HUES48 (cell line): ENCODE data around the gene PKIG.

Source experiments
- H3K27ac ChIP-seq: one replicate; pipeline ENCODE4 v1.7.0; 2013; ENCODE audit warnings: low read depth, low read length, inconsistent platforms
- H3K27me3 ChIP-seq: 2 replicates; pipeline ENCODE4 v1.6.1; 2013; ENCODE audit warnings: mild to moderate bottlenecking, low read length; ENCODE audit not compliant: control insufficient read depth, insufficient read depth
- H3K36me3 ChIP-seq: 2 replicates; pipeline ENCODE4 v1.6.1; 2013; ENCODE audit warnings: low read length; ENCODE audit not compliant: control insufficient read depth, insufficient read depth
- H3K4me1 ChIP-seq: 2 replicates; pipeline ENCODE4 v1.6.1; 2013; ENCODE audit warnings: mild to moderate bottlenecking, low read length; ENCODE audit not compliant: control insufficient read depth, insufficient read depth
- H3K4me3 ChIP-seq: 2 replicates; pipeline ENCODE4 v1.5.1; 2013; ENCODE audit warnings: mild to moderate bottlenecking, low read depth, low read length
- H3K9ac ChIP-seq: 2 replicates; pipeline ENCODE4 v1.6.1; 2013; ENCODE audit warnings: mild to moderate bottlenecking, low read depth, low read length, moderate library complexity
- H3K9me3 ChIP-seq: 2 replicates; pipeline ENCODE4 v1.6.1; 2013; ENCODE audit warnings: low read length; ENCODE audit not compliant: control insufficient read depth, insufficient read depth

PKIG gene

DNA sequence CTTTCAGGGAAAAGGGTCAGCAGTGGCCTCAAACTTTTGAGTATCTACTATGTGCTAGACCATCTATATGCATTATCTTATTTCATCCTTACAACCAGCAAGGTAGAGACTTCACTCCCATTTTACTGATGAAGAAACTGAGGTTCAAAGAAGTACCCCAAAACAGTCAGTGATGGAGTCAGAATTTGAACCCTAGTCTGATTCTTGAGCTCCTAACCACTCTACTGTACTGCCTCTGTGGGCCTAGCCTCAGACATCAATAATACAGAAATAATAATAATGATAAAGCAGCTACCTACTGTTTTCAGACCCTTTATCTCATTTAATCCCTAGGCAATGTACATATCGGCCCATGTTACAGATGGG, 60.8 kb downstream of the PKIG start:
- Histone ChIP-seq H3K4me3 (no peak overlapping the region), H3K9ac (no peak overlapping the region), H3K27ac (peak overlapping the region; percentile 89)

DNA sequence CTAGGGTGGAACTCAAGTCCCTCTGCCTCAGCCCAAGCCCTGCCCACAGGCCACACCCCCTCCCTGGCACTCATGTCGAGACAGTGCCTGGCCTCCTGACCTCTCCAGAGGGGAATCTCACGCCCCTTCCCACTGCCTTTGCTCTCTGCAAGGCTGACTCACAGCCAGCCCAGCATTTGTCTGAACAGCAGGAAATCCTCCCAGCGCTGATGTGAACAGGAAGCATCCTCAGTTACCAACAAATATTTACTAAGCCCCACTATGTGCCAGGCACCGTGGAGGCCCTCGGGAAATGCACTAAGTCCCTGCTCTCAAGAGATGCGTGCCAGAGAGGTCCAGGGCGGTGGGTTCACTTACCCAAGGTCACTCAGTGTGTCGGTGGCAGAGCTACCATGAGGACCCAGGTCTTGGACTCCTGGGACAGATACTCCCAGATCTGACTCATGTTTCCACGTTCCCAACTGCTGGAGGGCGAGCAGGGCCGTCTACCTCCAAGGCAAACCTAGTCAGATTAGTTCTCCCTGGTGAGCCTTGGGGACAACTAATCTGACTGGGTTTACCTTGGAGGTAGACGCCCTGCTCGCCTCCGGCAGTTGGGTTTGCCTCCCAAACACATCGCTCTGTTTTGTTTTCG, 61.3 kb downstream of the PKIG start:
- Histone ChIP-seq H3K9me3 (no peaks in the 10 kb centered on the region), H3K36me3 (no peaks in the 10 kb centered on the region), H3K27ac (peak overlapping the region; percentile 89), H3K4me1 (peaks cover 30% of the 10 kb centered on the region), H3K9ac (no peak overlapping the region), H3K27me3 (no peaks in the 10 kb centered on the region), H3K4me3 (no peak overlapping the region)

More for the DNA sequence above, 60.8 kb downstream of the PKIG start:
- H3K4me1 ChIP-seq = peaks cover 24% of the 10 kb centered on the region
- no peaks in the 10 kb centered on the region for H3K9me3 ChIP-seq
- H3K27me3 ChIP-seq = no peaks in the 10 kb centered on the region
- H3K36me3 ChIP-seq = no peaks in the 10 kb centered on the region

DNA sequence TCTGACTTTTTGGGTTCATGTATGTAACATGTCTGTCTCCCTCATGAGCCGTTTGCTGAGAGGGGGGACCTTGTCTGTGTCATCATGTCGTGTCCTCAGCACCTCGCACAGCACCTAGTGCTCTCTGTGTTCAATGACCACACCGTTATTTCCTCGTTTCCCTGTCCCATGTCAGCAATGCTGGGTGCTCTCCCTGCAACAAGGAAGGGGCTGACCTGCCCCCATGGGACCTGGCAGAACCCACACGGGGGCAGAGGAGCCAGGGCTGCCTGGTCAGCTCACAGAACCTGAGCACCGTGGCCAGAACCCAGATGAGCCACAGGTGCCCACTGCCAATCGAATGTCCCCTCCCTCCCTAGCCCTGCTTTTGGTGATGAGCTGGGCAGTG, 61.8 kb downstream of the PKIG start:
- Histone ChIP-seq H3K9ac (no peak overlapping the region), H3K36me3 (no peaks in the 10 kb centered on the region), H3K9me3 (no peaks in the 10 kb centered on the region), H3K4me1 (peaks cover 32% of the 10 kb centered on the region), H3K4me3 (no peak overlapping the region), H3K27ac (peak overlapping the region; percentile 89), H3K27me3 (no peaks in the 10 kb centered on the region)

DNA sequence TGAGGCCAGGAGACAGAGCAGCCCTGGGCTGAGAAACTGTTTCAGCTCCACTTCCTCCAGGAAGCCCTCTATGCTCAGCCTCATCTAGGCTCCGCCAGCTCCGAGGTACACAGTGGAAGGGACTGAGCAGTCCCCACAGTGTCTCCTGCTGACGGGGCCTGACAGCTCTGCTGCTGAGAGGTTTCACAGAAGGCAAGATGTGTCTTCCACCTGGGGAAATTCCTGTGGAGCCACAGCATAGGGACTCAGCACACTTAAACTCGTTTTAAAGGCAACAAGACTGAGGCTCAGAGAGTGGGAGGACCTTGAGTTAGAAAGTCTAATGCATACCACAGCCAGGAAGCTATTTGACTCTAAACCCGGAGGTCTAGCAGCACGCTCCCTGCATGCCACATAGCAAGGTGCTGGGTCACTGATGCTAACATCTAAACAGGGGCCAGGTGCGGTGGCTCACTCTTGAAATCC, 62.3 kb downstream of the PKIG start:
- no peak overlapping the region for H3K4me3 ChIP-seq
- H3K9ac ChIP-seq = no peak overlapping the region
- H3K27me3 ChIP-seq = no peaks in the 10 kb centered on the region
- H3K4me1 ChIP-seq = peaks cover 32% of the 10 kb centered on the region
- H3K36me3 ChIP-seq = no peaks in the 10 kb centered on the region
- no peaks in the 10 kb centered on the region for H3K9me3 ChIP-seq
- H3K27ac ChIP-seq = peak overlapping the region; percentile 89

DNA sequence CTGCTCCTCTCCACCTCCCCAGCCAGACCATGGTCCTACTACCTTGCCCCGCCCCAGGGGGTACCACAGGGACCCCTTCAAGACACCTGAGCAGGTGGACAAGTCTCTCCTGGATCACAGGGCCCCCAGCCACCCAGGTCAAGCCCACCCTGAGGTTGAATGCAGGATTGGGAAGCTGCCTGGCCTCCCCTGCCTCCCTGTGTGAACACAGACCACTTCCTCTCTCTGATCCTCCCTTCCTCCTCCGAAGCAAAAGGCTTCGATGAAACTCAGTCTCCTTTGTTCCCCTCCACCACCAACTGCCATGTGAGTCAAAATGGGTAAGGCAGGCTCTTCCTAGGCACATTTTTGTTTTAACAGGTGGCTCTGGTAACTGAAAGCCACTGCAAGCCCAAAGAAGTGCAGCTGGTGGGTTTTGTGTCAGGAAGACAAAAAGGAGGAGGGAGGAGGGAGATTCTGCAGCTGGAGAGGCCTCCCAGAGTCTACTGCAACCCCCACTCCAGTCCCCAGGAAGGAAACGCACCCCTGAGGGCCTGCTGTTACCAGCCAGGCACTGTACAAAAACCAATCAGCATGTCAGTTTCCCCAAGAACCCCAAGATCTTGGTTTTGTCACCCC, 63.8 kb downstream of the PKIG start:
- H3K27ac ChIP-seq = peak overlapping the region; percentile 31
- no peaks in the 10 kb centered on the region for H3K9me3 ChIP-seq
- peaks cover 6% of the 10 kb centered on the region for H3K27me3 ChIP-seq
- H3K9ac ChIP-seq = no peak overlapping the region
- H3K4me1 ChIP-seq = peaks cover 32% of the 10 kb centered on the region
- H3K36me3 ChIP-seq = no peaks in the 10 kb centered on the region
- H3K4me3 ChIP-seq = no peak overlapping the region

DNA sequence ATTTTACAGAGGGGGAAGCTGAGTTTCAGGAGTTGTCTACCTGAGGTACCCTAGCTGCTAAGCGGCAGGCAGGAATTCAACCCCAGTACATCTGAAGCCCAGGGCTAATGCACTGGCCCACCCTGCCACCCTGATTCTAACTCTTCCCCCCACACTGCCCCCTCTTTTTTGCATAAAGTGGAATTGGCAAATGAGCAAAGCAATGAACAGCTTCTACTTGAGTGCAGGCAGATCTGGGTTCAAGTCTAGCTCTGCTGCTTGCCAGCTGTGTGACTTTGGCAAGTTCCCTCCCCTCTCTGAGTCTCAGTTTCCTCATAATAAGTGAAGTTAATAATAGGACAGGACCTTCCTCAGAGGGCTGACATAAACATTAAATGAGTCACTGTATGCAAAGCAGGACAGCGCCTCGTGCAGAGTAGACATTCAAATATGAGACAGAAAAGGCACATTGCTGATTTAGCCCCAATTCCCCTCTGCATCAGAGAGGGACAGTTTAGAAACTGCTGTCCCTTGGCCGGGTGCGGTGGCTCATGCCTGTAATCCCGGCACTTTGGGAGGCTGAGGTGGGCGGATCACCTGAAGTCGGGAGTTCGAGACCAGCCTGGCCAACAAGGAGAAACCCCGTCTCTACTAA, 64.4 kb downstream of the PKIG start:
- no peaks in the 10 kb centered on the region for H3K36me3 ChIP-seq
- H3K4me1 ChIP-seq = peaks cover 32% of the 10 kb centered on the region
- no peak overlapping the region for H3K9ac ChIP-seq
- H3K27me3 ChIP-seq = peaks cover 8% of the 10 kb centered on the region
- H3K9me3 ChIP-seq = no peaks in the 10 kb centered on the region
- no peak overlapping the region for H3K27ac ChIP-seq
- no peak overlapping the region for H3K4me3 ChIP-seq

DNA sequence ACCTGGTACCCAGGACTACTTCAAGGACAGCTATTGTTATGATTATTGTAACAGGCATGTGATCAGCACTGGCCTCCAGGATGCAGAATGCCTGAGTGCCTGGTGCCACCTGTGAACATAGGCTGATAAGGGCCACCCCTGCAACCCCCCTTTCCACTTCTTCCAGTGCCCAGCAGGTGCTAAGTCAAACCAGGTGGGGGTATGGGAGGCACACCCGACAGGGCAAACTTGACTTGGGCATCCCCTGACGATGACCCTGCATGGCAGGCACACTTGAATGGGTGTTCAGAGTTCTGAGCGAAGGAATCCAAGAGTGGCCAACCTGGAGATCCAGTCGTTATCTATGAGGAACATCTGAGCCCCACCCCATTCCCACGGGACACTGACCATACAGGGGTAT, 65.7 kb downstream of the PKIG start:
- Histone ChIP-seq H3K4me3 (no peak overlapping the region), H3K9me3 (no peaks in the 10 kb centered on the region), H3K4me1 (peaks cover 23% of the 10 kb centered on the region), H3K36me3 (no peaks in the 10 kb centered on the region), H3K9ac (no peak overlapping the region), H3K27me3 (peaks cover 19% of the 10 kb centered on the region), H3K27ac (no peak overlapping the region)

DNA sequence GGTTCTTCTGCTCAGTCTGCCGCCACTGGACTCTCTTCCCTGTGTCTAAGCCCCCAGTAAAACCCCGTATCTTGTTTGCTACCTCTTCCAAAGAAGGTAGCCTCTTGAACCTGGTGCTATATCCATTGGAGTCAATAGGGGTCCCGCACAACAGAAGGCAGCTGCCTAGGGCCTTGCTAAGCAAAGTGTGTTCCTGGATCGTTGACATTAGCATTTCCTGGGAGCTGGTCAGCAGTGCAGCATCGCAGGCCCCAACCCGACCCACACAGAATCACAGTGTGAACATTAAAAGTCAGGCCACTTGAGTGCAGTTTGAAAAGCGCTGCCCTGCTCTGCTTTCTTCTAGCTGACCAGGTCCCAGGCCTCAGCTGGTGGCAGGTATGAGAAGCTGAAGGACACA, 66.2 kb downstream of the PKIG start:
- H3K9ac ChIP-seq = no peak overlapping the region
- no peaks in the 10 kb centered on the region for H3K36me3 ChIP-seq
- peaks cover 18% of the 10 kb centered on the region for H3K4me1 ChIP-seq
- H3K9me3 ChIP-seq = no peaks in the 10 kb centered on the region
- peaks cover 24% of the 10 kb centered on the region for H3K27me3 ChIP-seq
- no peak overlapping the region for H3K27ac ChIP-seq
- no peak overlapping the region for H3K4me3 ChIP-seq

DNA sequence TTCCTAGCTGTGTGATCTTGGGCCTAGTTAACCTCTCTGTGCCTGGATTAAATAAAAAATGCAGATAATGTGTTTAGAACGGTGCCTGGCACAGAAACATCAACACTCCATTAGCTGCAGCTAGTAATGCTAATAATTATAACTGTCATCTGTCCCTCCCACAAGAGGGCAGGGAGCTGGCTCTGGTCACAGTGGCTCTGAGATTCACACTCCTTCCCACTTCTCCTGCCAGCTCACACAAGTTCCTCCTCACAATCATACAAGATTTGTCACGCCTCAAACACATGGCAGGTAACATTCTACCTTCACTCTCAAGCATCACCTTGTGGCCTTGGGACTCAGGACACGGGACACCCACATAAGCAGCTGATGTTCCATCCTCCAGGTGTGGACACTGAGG, 66.7 kb downstream of the PKIG start:
- peaks cover 15% of the 10 kb centered on the region for H3K4me1 ChIP-seq
- H3K9me3 ChIP-seq = no peaks in the 10 kb centered on the region
- no peak overlapping the region for H3K4me3 ChIP-seq
- peaks cover 26% of the 10 kb centered on the region for H3K27me3 ChIP-seq
- H3K27ac ChIP-seq = no peak overlapping the region
- no peak overlapping the region for H3K9ac ChIP-seq
- no peaks in the 10 kb centered on the region for H3K36me3 ChIP-seq

DNA sequence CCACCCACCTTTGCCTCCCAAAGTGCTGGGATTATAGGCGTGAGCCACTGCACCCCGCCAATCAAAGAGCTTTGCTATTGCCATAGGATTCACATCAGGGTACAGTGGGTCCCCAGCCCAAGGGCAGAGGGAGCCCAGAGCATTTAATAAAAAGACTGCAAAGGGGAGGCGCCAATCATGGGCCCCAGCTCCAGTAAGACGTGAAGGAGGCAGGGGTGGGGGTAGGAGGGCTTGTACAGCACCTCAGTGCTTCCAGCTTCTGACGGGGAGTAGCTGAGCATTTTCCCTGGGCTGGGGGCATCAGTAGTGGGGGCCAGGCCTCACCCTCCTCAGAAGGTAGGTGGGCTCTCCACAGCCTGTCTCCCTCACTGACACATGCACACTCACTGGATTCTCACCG, 67.6 kb downstream of the PKIG start:
- Histone ChIP-seq H3K9me3 (no peaks in the 10 kb centered on the region), H3K4me1 (peaks cover 15% of the 10 kb centered on the region), H3K27ac (no peak overlapping the region), H3K9ac (no peak overlapping the region), H3K36me3 (no peaks in the 10 kb centered on the region), H3K4me3 (no peak overlapping the region), H3K27me3 (peaks cover 28% of the 10 kb centered on the region)

DNA sequence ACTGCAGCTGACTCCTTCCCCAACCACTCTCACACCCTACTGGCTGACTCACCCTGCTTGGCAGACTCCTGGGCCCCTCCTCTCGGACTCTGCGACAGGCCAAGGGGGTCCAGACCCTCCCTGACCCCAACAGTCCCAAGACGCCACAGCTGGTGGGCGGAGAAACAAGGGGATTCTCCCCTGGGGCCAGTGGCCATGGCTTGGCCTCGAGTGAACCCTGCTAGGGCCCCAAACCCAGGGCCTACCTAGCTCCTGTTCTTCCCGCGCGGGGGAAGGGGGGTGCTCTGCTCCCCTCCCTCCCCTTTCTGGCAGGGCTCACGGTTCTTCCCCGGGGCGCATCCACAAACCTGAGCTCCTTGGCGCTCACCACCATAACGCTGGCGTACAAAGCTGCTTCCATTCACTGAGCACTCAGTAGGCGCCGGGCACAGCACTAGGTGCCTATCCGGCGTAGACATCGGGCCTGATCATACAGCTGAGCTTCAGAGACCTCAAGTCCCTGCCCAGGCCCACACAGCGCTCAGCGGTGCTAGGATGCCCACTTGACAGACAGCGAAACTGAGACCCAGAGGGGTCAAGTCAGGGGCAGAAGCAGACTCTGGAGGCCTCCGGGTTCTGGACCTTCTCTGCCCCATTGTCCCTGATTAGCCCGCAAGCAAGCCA, 68.5 kb downstream of the PKIG start:
- peaks cover 15% of the 10 kb centered on the region for H3K4me1 ChIP-seq
- H3K27ac ChIP-seq = no peak overlapping the region

More for the DNA sequence above, 68.5 kb downstream of the PKIG start:
- no peaks in the 10 kb centered on the region for H3K9me3 ChIP-seq
- peaks cover 31% of the 10 kb centered on the region for H3K27me3 ChIP-seq
- H3K4me3 ChIP-seq = peak overlapping the region; percentile 79
- H3K9ac ChIP-seq = no peak overlapping the region
- no peaks in the 10 kb centered on the region for H3K36me3 ChIP-seq
